Activated effector memory CD4-positive, alpha-beta T cell treated with anti-CD3 and anti-CD28 coated beads, Interleukin-2, amount 50 U/mL, for 16 hours (primary cell): Measurements from ENCODE around the gene RACGAP1.

Experiments
- DNase-seq: peaks from one replicate; pipeline ENCODE4 v3.0.0-alpha.2; 2020

The RACGAP1 gene

GRCh38 chr12:49984476-49985359, 40.6 kb downstream of the RACGAP1 start:
- no peak for DNase-seq

DNA sequence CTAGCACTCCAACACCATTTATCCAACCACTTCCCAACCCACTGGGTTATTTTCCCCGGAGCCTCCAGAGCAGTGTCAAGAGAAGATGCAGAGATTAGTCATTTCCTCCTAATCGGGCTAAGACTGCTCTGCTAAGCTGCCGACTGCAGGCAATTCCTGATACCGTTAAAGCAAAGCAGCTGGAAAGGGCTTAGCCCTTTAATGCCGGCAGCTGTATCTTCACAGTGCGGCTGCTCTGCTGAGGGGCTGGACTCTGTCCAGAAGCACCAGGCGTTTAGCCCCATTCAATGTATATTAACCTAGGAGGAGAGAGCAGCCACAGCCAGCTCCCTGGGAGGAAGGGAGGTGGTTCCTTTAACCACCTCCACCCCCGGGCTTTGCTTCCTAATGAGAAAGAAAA, 41.4 kb downstream of the RACGAP1 start:
- no peak for DNase-seq

GRCh38 chr12:49982246-49983087, 42.8 kb downstream of the RACGAP1 start:
- no peak for DNase-seq

DNA sequence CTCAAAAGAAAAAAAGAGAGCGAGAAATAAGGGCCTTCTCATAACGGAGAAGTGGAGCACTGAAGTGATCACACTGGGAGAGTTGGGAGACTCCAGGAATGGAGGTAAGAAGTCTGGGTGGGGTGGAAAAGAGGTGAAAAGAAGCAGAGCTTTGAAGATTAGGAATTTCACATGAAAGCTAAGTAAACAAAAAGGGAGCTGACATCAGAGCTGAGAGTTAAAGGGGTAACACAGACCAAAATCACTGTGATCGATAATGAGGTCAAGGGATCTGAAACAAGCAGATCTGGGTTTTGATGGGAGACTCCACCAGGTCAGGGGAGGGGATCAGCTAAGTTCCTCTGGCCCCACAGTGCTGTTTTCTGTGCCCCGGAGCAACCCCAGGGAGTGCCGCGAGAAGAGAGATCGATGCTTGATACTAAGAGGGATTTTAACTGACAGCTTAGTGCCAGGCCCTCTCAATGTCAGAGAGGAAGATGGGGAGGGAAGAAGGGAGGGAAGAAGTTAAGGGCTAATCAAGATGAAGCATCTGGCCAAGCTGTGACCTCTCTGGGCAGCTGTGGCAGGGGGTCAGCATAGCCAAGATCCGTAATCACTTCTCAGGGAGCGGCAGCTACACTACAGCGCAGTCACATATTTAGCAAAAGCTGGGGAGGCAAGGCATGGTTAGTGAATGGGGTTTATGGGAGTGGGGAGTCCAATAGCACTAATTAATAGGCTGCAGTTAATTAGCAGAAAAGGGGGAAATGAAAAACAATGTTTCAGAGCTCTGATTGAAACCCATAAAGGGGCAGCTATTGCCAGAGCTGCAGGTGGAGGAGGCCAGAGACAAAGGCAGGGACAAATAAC, 44.6 kb downstream of the RACGAP1 start:
- no peak for DNase-seq

DNA sequence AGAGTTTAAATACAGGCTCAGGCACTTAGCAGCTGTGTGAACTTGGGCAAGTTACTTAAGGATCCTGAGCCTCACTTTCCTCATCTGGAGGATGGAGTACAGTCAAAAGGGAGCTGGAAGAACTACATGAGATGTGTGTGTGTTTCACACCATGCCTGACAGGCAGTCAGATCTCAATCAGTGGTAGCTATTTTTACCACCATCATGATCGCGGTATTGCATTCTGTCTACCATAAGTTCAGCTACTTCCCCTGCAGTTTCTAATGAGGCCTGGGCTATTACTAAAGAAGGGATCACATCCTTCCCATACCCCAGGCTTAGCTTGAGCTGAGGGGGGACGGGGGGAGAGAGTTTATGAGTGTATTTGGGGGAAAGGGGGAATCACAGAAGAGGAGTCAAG, 45.5 kb downstream of the RACGAP1 start:
- DNase-seq: no peak

DNA sequence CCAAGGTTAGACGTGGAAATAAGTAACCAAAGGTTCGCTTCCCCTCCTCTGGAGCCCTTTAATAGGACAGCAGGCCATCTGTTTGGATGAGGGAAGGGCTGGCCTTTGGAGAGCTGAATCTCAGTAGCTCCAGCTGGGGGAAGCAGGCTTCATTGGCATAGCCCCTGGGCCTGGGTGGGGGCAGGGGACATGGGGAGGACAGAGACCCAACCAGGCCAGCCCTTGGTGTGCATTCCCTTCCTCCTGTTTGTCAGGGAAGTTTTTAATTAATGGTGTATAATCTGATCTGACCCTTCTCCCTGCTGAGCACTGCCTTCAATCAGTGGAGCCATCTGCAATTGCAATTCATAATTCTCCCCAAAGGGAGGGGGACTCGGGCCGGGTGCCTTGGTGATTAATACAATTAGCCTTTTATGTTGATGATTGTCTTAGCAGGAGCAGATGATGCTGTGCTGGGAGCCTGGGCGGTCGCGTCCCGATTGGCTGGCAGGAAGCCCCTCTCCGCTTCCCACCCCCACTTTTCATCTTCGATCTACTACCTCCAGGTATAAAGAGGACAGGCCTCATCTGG, 46.2 kb downstream of the RACGAP1 start:
- DNase-seq: no peak

- peak; percentile 21 for DNase-seq
These were observed 47.2 kb downstream of the RACGAP1 start for GRCh38 chr12:49978125-49978524.

GRCh38 chr12:49976557-49976956, 48.7 kb downstream of the RACGAP1 start:
- DNase-seq: peak; percentile 44

DNA sequence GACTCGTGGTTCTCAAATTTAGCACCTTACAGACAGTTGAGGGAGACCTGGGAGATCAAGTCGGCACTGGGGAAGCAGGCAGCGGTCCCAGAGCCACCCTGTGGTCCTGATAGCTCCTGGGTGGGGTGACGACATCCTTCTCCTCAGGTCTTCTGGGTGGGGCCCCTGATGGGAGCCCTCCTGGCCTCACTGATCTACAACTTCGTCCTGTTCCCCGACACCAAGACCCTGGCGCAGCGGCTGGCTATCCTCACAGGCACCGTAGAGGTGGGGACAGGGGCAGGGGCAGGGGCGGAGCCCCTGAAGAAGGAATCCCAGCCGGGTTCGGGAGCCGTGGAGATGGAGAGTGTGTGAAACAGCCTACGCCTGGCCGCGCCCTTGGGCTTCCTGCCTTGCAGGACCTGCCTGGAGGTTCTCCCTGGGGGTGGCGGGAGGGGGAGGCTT, 50.0 kb downstream of the RACGAP1 start:
- peak; percentile 57 for DNase-seq

- peak; percentile 50 for DNase-seq
These were observed 50.5 kb downstream of the RACGAP1 start for GRCh38 chr12:49974677-49975317.

- peak; percentile 60 for DNase-seq
These were observed 51.0 kb downstream of the RACGAP1 start for GRCh38 chr12:49974231-49974675.

- peak; percentile 53 for DNase-seq
These were observed 51.9 kb downstream of the RACGAP1 start for GRCh38 chr12:49973361-49973830.

- peak; percentile 48 for DNase-seq
These were observed 52.5 kb downstream of the RACGAP1 start, which contains the start of gene AQP6 for GRCh38 chr12:49972641-49973360. Gene AQP6 (plus strand): TSS chr12:49972947. CDS start chr12:49973174, 227 bp downstream.

DNA sequence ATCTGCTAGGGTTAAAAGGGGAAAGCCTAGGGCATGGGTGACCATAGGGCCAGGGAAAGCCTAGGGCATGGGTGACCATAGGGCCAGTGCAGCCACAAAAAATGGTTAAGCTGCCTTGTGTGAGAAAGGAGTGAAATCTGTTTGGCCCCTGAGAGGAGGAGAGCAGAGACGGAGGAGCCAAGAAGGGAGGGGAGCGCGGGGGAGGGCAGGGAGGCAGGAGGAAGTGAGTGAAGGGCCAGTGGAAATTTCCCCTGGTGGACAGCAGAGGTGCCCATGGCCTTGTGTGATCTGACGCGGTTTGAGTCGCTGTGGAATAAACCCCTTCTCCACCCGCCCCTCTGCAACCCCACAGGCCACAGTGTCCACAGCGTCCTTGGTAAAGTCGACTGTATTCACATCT, 53.2 kb downstream of the RACGAP1 start:
- DNase-seq: peak; percentile 37

GRCh38 chr12:49971141-49971540, 54.2 kb downstream of the RACGAP1 start:
- DNase-seq: no peak

DNA sequence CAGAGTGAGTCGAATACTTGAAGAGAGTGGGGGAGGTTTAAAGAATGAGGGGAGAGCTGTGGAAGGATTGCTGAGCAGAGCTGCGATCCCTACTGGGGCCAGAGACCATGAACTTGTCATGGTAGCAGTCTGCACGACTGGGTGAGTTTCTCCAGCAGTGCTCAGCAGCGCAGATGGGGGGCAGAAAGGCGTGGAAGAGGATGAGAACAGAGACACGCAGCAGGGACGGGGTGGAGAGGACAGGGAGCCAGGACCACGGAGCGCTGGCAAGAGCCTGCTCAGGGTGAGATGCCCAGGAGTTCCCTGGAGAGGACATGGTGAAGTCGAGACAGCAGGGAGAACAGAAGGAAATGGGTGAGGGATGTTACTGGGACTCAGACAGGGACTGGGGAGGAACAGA, 54.6 kb downstream of the RACGAP1 start:
- DNase-seq: no peak

DNA sequence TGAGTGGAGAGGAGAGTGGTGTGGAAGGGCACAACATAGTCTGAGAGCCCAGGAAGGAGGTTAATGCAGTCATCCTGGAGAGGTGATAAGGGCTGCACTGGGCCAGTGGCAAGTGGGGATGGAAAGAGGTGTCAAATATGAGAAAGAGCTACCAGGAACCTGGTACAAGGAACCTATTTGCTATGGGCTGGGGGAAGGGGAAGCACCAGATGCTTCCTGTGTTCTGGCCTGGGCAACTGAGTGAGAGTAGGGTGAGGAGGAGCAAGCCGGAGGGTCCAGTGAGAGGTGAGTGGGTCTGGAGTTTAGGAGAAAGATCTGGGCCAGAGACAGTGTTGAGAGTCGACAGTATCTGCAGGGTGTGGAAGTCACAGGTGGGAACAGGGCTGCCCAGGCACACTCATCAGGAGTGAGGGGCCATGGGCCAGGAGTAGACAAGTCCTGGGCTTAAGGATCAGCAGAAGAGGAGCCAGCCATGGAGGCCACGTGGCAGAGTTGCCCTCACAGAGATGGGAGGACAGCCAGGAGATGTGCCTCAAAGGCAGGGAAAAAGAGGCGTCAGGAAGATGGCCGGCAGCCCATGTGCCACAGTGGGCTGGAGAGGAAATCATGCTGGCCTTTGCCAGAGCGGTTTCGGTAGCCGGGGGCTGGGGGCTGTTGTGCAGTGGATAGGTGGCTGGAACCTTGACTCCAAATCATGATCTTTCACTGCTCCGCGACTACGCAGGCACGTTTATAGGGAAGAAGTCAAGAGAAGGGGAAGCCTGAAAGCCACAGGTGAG, 55.5 kb downstream of the RACGAP1 start:
- DNase-seq: no peak

DNA sequence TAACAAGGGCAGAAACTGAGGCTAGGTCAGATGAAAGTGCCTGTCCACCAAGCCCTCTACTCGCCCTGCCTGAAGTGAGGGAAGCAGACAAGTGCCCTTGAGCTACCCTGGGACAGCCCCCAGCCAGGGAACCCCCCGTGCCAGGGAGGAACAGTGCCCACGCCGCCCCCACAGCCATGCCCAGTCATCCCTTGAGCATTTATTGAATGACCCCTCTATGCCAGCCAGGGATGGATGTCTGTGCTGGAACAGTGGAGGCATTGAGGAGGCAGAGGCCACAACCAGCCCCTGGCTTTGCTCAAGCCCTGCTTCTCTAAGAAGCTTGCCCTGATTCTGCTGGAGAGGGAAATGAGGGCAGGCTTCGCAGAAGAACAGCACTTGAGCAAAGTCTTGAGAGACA, 56.3 kb downstream of the RACGAP1 start:
- no peak for DNase-seq

GRCh38 chr12:49968471-49968870, 56.8 kb downstream of the RACGAP1 start:
- no peak for DNase-seq

- no peak for DNase-seq
These were observed 57.5 kb downstream of the RACGAP1 start for GRCh38 chr12:49967777-49968250.
